Glutamatergic neuron (in vitro differentiated cells): ENCODE results near the gene VWA8. TPM values are rescaled to one million over a fixed set of nuclear protein-coding genes. Genes with fewer than 3 reads are reported as not detected.

Source experiments
- DNase-seq: peaks from one replicate; pipeline ENCODE4 v3.0.0; 2022
- H3K27ac Mint-ChIP-seq: one replicate; pipeline ENCODE4 v1.8.0; 2020; ENCODE audit warnings: mild to moderate bottlenecking, mixed read lengths, inconsistent platforms; ENCODE audit not compliant: unreplicated experiment
- H3K27me3 Mint-ChIP-seq: one replicate; pipeline ENCODE4 v1.8.0; 2020; ENCODE audit warnings: mild to moderate bottlenecking, moderate library complexity, mixed read lengths, inconsistent platforms; ENCODE audit not compliant: unreplicated experiment
- H3K36me3 Mint-ChIP-seq: one replicate; pipeline ENCODE4 v1.8.0; 2020; ENCODE audit warnings: mild to moderate bottlenecking, mixed read lengths, inconsistent platforms; ENCODE audit not compliant: unreplicated experiment
- H3K4me1 Mint-ChIP-seq: one replicate; pipeline ENCODE4 v1.8.0; 2020; ENCODE audit warnings: mild to moderate bottlenecking, low read depth, mixed read lengths, inconsistent platforms; ENCODE audit not compliant: unreplicated experiment
- H3K4me3 Mint-ChIP-seq: one replicate; pipeline ENCODE4 v1.8.0; 2020; ENCODE audit warnings: mild to moderate bottlenecking, mixed read lengths, inconsistent platforms; ENCODE audit not compliant: unreplicated experiment
- H3K9me3 Mint-ChIP-seq: one replicate; pipeline ENCODE4 v1.8.0; 2020; ENCODE audit warnings: mild to moderate bottlenecking, moderate library complexity, mixed read lengths, inconsistent platforms; ENCODE audit not compliant: unreplicated experiment
- total RNA-seq: library from RNA; stranded (reverse); fragmentation: NEBNext Ultra II Directional; extraction: Animal tissue kit (Norgen Biotek cat#: 25700); gene quantifications from one replicate; pipeline ENCODE4 v1.2.1, GENCODE V29; 2021; ENCODE audit not compliant: unreplicated experiment
- TF ChIP-seq, protein P1 (sequence below): fragments of 200-600 bp; sonication (generic); IDR thresholded peaks from one replicate; pipeline ENCODE4 v1.5.0; 2021; ENCODE audit not compliant: partially characterized antibody, unreplicated experiment

VWA8 gene
- total RNA-seq, 1 donor from 2014 or later: 16.4 TPM

DNA sequence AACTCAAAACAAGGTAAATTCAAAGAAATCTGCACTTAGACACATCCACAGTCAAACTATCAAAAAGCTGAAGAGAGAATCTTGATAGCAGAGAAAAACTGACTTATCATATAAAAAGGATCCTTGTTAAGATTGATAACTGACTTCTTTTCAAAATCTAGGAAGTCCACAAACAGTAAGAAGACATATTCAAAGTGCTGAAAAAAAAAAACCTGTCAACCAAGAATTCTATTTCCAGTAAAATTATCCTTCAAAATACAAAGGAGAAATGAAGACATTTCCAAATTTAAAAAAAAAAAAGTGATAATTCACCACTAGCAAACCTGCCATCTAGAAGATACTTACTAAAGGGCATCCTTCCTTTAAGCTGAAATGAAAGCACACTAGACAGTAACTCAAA, 15.0 kb downstream of the VWA8 start:
- Mint-ChIP-seq H3K9me3 (no peaks in the 10 kb centered on the region), H3K4me3 (no peak overlapping the region), H3K4me1 (peaks cover 3% of the 10 kb centered on the region), H3K36me3 (peaks cover 7% of the 10 kb centered on the region), H3K27ac (no peak overlapping the region), H3K27me3 (no peaks in the 10 kb centered on the region)
- DNase-seq: no peak
- TF ChIP-seq, protein P1, sequence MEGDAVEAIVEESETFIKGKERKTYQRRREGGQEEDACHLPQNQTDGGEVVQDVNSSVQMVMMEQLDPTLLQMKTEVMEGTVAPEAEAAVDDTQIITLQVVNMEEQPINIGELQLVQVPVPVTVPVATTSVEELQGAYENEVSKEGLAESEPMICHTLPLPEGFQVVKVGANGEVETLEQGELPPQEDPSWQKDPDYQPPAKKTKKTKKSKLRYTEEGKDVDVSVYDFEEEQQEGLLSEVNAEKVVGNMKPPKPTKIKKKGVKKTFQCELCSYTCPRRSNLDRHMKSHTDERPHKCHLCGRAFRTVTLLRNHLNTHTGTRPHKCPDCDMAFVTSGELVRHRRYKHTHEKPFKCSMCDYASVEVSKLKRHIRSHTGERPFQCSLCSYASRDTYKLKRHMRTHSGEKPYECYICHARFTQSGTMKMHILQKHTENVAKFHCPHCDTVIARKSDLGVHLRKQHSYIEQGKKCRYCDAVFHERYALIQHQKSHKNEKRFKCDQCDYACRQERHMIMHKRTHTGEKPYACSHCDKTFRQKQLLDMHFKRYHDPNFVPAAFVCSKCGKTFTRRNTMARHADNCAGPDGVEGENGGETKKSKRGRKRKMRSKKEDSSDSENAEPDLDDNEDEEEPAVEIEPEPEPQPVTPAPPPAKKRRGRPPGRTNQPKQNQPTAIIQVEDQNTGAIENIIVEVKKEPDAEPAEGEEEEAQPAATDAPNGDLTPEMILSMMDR: no peak

DNA sequence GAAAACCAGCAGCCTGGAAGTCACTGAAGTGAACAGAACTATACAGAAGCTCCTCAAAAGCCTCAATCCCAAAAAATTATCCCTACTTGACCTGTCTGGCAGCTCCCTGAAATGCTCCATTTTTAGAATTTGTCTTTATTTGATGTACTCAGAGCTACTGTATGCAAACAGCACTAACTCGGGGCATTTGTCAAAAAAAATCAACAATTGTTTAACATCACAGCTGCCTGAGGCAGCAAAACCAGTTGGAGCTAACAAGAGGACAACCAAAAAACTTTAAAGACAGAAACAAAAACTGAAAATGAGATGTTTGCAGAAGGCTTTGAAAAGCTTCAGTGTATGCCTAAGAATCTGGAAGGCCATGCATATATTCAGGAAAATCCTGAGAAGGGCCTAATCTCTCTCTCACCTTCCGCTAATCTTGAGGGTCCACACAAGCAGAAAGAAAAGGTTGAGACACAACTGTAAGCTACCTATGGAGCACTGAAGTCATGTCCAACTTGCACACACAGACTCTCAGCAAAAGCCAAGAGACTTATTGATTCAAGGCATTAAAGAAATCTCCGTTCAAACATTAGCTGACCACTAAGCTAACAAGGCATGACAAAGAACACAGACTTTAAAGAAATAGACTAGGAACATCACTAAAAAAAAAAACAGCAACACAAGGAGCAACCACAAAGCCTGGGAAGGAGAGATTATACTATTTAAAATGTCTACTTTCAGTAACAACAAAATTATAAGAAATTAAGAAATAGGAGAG, 16.1 kb downstream of the VWA8 start:
- DNase-seq: no peak
- Mint-ChIP-seq H3K9me3 (no peaks in the 10 kb centered on the region), H3K4me1 (peaks cover 3% of the 10 kb centered on the region), H3K36me3 (peaks cover 7% of the 10 kb centered on the region), H3K27me3 (no peaks in the 10 kb centered on the region), H3K27ac (no peak overlapping the region), H3K4me3 (no peak overlapping the region)
- TF ChIP-seq, protein P1: no peak

DNA sequence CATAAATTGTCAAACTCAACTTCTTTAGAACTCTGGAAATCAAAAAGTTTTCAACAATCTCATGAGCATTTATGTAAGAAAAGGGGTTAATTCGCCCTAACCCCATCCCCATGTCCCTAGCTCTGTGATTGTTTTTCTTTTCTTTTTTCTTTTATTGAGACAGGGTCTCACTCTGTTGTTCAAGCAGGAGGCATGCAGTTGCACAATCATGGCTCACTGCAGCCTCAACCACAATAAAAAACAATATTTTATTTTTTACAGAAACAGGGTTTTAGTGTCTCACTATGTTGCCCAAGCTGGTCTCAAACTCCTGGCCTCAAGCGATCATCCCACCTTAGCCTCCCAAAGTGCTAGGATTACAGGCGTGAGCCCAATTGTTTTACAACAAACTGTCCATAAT, 16.7 kb downstream of the VWA8 start:
- DNase-seq: no peak
- Mint-ChIP-seq H3K27ac (no peak overlapping the region), H3K36me3 (peaks cover 7% of the 10 kb centered on the region), H3K9me3 (peaks cover 1% of the 10 kb centered on the region), H3K27me3 (no peaks in the 10 kb centered on the region), H3K4me1 (peaks cover 3% of the 10 kb centered on the region), H3K4me3 (no peak overlapping the region)
- TF ChIP-seq, protein P1: no peak

DNA sequence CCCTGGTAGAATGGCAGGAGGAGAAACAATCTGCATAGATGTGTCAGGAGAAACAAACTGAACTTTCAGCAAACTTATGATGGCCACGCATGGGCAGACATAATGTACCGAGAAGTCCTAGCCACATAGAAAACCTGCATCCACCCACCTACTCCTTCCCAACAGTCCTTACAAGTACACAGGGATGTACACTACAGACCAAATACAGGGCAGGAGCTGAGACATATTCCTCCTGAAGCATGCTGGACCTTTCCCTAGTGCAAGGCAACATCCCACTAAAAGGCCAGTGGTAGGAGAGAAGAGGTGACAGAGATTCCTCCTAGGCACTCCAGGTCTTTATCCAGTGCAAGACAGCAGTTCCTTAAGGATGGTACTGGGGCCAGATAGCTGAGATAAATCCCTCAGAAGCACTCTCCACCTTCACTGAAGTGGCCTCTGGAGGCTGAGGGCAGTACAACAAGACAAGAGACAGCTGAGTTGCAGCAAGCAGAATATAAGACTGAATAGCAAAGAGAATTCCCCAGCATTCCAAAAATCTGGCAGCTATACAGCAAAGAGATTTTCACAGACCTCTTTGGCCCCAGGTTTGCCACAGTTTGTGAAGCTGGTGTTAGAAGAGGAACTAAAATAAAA, 18.3 kb downstream of the VWA8 start:
- Mint-ChIP-seq H3K9me3 (peaks cover 1% of the 10 kb centered on the region), H3K27ac (no peak overlapping the region), H3K4me3 (no peak overlapping the region), H3K4me1 (peaks cover 3% of the 10 kb centered on the region), H3K27me3 (no peaks in the 10 kb centered on the region), H3K36me3 (peaks cover 7% of the 10 kb centered on the region)
- peak; percentile 44 for DNase-seq
- TF ChIP-seq, protein P1: peak; percentile 43

DNA sequence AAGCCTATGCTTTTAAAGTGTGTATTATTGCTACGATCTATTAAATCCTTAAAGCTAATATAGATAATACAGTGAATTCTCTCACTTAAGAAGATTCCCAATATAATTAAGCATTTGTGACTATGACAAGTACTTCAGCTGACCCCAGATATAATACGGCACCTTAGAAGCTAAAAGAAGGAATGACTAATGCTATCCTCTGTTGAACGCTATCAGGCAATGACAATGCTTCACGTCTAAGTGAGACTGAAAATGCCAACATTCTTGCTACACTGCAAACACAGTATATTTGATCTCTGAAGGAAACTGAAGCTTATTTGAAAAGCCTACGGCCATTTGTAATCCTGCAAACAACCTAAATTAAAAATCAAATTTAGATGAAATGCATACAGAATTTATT, 19.7 kb downstream of the VWA8 start:
- DNase-seq: no peak
- H3K9me3 Mint-ChIP-seq: peaks cover 1% of the 10 kb centered on the region
- TF ChIP-seq, protein P1: no peak
- H3K4me3 Mint-ChIP-seq: no peak overlapping the region
- H3K27ac Mint-ChIP-seq: no peak overlapping the region
- no peaks in the 10 kb centered on the region for H3K27me3 Mint-ChIP-seq
- H3K4me1 Mint-ChIP-seq: peaks cover 3% of the 10 kb centered on the region
- H3K36me3 Mint-ChIP-seq: peaks cover 7% of the 10 kb centered on the region
